Activated T-cell treated with anti-CD3 and anti-CD28 coated beads, Interleukin-2, amount 50 U/mL, for 72 hours (primary cell): ENCODE data around the gene SSR3. TPM values are rescaled to one million over a fixed set of nuclear protein-coding genes. Genes with fewer than 3 reads are reported as not detected.
A peak's percentile ranks its signal among the peaks of the same experiment; 100 is the strongest.

Experiments used
- ATAC-seq, 2 donors: fragments of 150-1000 bp; cut with Tn5 transposase; replicated peaks in 1 of 2; 2 replicates each; pipeline ENCODE4 v1.10.0; 2021; ENCODE audit warnings: moderate library complexity in 2 of 2, mild to moderate bottlenecking in 1 of 2
- DNase-seq, 2 donors: peaks; one replicate each; pipeline ENCODE4 v3.0.0; 2021 to 2022; ENCODE audit warnings: mixed read lengths in 1 of 2
- H3K27ac Mint-ChIP-seq: one replicate; pipeline ENCODE4 v1.8.0; 2022; ENCODE audit warnings: mild to moderate bottlenecking, moderate library complexity, mixed read lengths
- H3K27me3 Mint-ChIP-seq: one replicate; pipeline ENCODE4 v1.8.0; 2022; ENCODE audit warnings: low read depth, mixed read lengths
- H3K36me3 Mint-ChIP-seq, 2 donors: one replicate each; pipeline ENCODE4 v1.8.0; 2022; ENCODE audit warnings: mixed read lengths in 2 of 2, mild to moderate bottlenecking in 1 of 2; ENCODE audit not compliant: insufficient read depth in 2 of 2
- H3K4me1 Mint-ChIP-seq: one replicate; pipeline ENCODE4 v1.8.0; 2022; ENCODE audit warnings: low read depth, mixed read lengths
- H3K4me3 Mint-ChIP-seq, 2 donors: one replicate each; pipeline ENCODE4 v1.8.0; 2022; ENCODE audit warnings: mild to moderate bottlenecking in 2 of 2, mixed read lengths in 2 of 2, moderate library complexity in 2 of 2
- H3K9me3 Mint-ChIP-seq, 2 donors: one replicate each; pipeline ENCODE4 v1.8.0; 2022; ENCODE audit warnings: mixed read lengths in 2 of 2
- total RNA-seq, 2 donors: library from RNA; stranded (reverse); gene quantifications; one replicate each; pipeline ENCODE4 v1.2.3, GENCODE V29; 2022

The SSR3 gene
- total RNA-seq, 2 donors from 2014 or later, result 189 to 204 TPM

DNA sequence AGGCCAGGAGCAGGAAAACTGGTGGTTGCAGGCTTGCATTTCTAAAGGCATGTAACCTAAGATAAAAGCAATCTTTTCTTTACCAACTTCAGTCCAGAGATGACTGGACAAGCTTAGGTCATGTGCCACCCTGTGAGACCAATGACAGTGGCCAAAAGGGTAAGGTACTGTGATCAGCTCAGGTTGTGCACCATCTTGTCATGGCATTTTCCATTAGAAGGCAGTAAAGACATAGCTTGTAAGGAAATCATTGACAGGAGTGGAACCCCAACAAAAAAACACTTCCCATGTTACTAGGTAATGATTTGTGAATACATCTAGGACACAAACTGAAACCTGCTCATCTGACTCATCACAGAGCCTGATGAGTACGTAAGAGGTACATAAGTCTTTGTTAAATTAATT is 35.2 kb downstream of the SSR3 start:
- DNase-seq (peak; percentile 28 to 36), ATAC-seq (peak; percentile 84 to 87)
- Mint-ChIP-seq H3K4me1 (peaks cover 25% of the 10 kb centered on the region), H3K36me3 (peaks cover 0 to 4% of the 10 kb centered on the region in 2 donors), H3K27ac (no peak overlapping the region), H3K27me3 (peaks cover 36% of the 10 kb centered on the region), H3K9me3 (no peaks in the 10 kb centered on the region), H3K4me3 (no peak overlapping the region)

DNA sequence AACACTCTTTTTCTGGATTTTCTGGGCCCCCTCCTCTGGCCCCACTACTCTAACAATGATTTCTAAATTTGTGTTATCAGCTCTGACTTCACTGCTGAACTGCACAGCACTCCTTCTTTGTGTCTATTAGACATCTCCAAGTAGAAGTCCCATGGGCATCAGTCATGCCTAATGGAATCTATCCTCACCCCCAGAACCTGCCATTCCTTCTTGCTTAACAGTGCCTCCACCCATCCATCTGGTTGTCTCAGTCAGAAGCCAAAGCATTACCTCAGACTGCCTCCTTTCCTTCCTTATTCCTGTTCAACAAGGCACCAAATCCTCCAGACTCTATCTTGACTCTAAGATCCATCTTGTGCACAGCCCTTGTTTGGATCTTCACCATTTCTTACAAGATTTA is 36.2 kb downstream of the SSR3 start:
- H3K36me3 Mint-ChIP-seq, result no peaks in the 10 kb centered on the region
- ATAC-seq (no peak), DNase-seq (no peak)
- no peak overlapping the region for H3K4me3 Mint-ChIP-seq
- no peaks in the 10 kb centered on the region for H3K9me3 Mint-ChIP-seq
- H3K27ac Mint-ChIP-seq, result no peak overlapping the region
- peaks cover 29% of the 10 kb centered on the region for H3K27me3 Mint-ChIP-seq
- H3K4me1 Mint-ChIP-seq, result peaks cover 15% of the 10 kb centered on the region

DNA sequence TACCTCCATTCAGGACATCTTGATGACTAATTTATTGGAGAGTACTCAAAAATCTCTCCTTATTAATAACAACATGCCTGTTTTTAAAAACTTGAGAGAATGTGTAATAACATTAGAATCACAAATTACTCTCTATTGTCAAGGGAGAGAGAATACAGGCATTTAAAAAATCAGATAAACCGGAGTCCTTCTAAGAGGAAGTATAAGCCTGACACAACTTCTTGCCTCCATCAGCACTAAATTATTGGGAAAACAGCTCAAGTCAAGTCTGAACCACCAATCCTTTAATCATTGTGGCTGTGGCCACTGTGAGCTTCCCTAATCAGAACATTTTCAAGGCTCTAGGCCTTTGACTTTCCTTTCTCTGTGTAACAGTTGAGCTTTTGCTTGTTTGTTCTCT is 38.0 kb downstream of the SSR3 start:
- Mint-ChIP-seq H3K4me1 (peaks cover 23% of the 10 kb centered on the region), H3K4me3 (no peak overlapping the region), H3K36me3 (no peaks in the 10 kb centered on the region), H3K27ac (no peak overlapping the region), H3K27me3 (peaks cover 19% of the 10 kb centered on the region), H3K9me3 (no peaks in the 10 kb centered on the region)
- DNase-seq, result no peak
- no peak for ATAC-seq

DNA sequence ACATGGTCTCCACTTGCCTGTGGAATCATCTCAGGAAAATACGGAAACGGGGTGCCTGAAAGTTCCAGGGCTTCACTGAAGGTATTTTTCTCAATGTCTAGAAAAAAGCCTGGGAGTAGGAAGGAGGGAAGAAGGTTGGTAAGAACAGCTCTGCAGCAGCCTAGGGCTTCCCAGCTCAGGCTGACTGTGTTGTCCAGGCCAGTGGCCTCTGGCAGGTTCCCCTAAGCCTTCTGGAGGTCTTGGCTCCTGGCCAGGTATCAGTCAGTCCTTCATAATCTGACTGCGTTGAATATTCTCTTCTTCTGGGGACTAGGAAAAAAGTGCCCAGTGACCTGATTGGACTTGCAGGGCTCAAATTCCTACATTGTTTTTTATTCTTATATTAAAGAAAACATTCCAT is 38.6 kb downstream of the SSR3 start:
- H3K36me3 Mint-ChIP-seq, result no peaks in the 10 kb centered on the region
- peaks cover 29% of the 10 kb centered on the region for H3K4me1 Mint-ChIP-seq
- no peak overlapping the region for H3K4me3 Mint-ChIP-seq
- ATAC-seq, result no peak
- peaks cover 19% of the 10 kb centered on the region for H3K27me3 Mint-ChIP-seq
- H3K9me3 Mint-ChIP-seq, result no peaks in the 10 kb centered on the region
- H3K27ac Mint-ChIP-seq, result no peak overlapping the region
- no peak for DNase-seq

DNA sequence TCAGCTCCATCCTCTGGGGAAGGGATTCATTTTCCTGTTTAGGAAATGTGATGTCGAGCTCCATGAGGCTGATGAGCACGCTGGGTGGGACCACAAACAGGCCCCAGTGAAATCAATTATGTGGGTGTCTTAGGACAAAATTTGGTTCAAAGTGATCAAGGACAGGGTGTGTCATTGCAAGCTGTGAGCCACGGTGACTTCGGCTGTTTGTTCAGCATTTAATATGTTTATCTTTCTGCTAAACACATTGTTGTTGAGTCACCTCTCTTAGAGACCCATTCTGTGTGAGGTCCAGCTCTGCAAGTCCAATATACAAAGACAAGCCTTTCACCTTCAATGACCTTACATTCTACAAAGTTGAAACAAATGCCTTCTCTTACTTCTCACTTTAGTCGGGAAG is 41.3 kb downstream of the SSR3 start:
- DNase-seq, result no peak
- H3K27me3 Mint-ChIP-seq, result peaks cover 15% of the 10 kb centered on the region

GRCh38 chr3:156511987-156512677 is 42.8 kb downstream of the SSR3 start:
- ATAC-seq (peak; percentile 28 to 46), DNase-seq (no peak)
- peak overlapping the region; percentile 9 for H3K27ac Mint-ChIP-seq
- H3K9me3 Mint-ChIP-seq, result no peaks in the 10 kb centered on the region
- H3K36me3 Mint-ChIP-seq, result no peaks in the 10 kb centered on the region
- peaks cover 9% of the 10 kb centered on the region for H3K27me3 Mint-ChIP-seq
- H3K4me3 Mint-ChIP-seq, result no peak overlapping the region
- H3K4me1 Mint-ChIP-seq, result peaks cover 16% of the 10 kb centered on the region

More for the DNA sequence above, 41.3 kb downstream of the SSR3 start:
- peaks cover 15% of the 10 kb centered on the region for H3K4me1 Mint-ChIP-seq
- no peak for ATAC-seq
- H3K36me3 Mint-ChIP-seq, result no peaks in the 10 kb centered on the region
- no peak overlapping the region for H3K27ac Mint-ChIP-seq
- no peak overlapping the region for H3K4me3 Mint-ChIP-seq
- H3K9me3 Mint-ChIP-seq, result no peaks in the 10 kb centered on the region

DNA sequence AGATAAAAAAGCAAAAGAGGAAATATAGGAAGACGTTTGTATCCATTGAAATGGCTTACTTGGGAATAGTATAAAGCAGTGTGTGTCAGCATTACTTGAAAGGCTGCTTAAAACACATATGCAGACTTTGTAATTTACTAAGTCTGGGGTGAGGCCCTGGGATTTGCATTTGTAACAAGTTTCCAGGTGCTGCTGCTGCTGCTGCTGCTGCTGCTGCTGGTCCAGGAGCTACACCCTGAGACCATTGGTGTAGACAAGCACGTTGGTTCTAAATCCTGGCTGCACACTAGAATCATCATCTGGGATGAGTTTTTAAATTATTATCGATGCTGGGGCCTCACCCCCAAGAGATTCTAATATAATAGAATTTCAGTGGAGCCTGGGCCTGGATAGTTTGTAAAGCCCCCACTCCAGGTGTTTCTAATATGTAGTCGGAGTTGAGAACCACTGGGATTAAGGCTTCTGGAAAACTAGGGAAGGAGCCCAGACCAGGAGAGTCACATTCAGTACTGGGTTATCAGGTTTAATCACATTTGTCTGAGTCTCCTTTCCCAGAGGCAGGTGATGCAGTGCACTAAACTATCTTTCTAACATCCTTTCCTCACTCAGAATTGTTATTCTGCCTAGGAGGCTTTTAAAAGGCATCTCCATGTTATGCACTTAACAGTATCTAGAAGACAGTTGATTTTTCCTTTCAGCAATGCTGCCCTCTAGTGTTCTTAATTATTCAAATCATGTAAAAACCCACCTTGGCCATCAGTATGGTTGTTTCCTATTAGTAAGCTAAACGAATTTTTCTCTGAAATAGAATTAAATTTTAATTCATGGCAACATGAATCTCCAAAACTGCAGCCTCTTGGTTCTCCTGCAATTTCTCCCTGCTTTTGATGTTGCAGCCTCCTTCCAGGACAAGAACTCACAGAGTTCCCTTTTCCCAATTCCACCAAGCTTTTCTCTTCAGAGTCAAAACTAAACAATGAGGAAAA is 45.4 kb downstream of the SSR3 start:
- Mint-ChIP-seq H3K4me3 (no peak overlapping the region), H3K9me3 (no peaks in the 10 kb centered on the region), H3K36me3 (no peaks in the 10 kb centered on the region), H3K4me1 (peaks cover 20% of the 10 kb centered on the region), H3K27ac (no peak overlapping the region), H3K27me3 (peaks cover 16% of the 10 kb centered on the region)
- ATAC-seq, result peak; percentile 61 to 62
- DNase-seq, result no peak

GRCh38 chr3:156507285-156507684 is 47.6 kb downstream of the SSR3 start:
- Mint-ChIP-seq H3K36me3 (no peaks in the 10 kb centered on the region), H3K27ac (no peak overlapping the region), H3K4me3 (no peak overlapping the region), H3K27me3 (peaks cover 23% of the 10 kb centered on the region), H3K4me1 (peaks cover 15% of the 10 kb centered on the region), H3K9me3 (no peaks in the 10 kb centered on the region)
- DNase-seq (no peak), ATAC-seq (peak; percentile 79 to 82)

DNA sequence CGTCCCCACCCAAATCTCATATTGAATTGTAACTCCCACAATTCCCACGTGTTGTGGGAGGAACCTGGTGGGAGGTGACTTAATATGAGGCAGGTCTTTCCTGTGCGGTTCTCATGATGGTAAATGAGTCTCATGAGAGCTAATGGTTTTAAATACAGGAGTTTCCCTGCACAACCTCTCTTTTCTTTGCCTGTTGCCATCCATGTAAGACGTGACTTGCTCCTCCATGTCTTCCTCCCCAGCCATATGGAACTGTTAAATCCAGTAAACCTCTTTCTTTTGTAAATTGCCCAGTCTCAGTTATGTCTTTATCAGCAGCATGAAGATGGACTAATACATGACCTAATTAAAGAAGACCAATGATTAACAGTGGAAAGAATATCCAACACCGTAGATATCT is 56.6 kb downstream of the SSR3 start:
- DNase-seq, result no peak
- Mint-ChIP-seq H3K4me1 (no peaks in the 10 kb centered on the region), H3K4me3 (no peak overlapping the region), H3K27ac (no peak overlapping the region), H3K36me3 (peaks cover 1 to 3% of the 10 kb centered on the region in 2 donors), H3K27me3 (peaks cover 12% of the 10 kb centered on the region), H3K9me3 (peaks cover 5 to 9% of the 10 kb centered on the region in 2 donors)
- ATAC-seq, result no peak

DNA sequence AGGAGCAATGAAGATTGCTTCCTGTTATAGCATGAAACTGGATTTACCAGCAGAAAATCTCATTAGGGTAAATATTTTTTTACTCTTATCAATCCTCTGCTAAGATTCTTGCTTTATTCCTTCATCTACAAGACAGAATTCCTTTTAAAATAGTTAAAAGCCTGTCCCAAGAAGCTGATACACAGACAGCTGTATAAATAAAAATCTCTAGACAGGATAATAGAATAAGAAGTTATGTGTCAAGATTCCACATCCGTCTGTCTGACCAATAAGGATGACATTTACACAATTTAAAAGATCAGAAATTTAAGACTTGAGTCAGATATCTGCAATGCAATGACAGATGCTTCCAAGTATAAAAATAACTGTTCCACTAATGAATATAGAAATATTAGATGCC is 57.6 kb downstream of the SSR3 start:
- no peaks in the 10 kb centered on the region for H3K4me1 Mint-ChIP-seq
- ATAC-seq, result no peak
- no peak for DNase-seq
- peaks cover 12% of the 10 kb centered on the region for H3K27me3 Mint-ChIP-seq
- H3K9me3 Mint-ChIP-seq, result peaks cover 5 to 9% of the 10 kb centered on the region in 2 donors
- peaks cover 1 to 3% of the 10 kb centered on the region in 2 donors for H3K36me3 Mint-ChIP-seq
- no peak overlapping the region for H3K4me3 Mint-ChIP-seq
- no peak overlapping the region for H3K27ac Mint-ChIP-seq

DNA sequence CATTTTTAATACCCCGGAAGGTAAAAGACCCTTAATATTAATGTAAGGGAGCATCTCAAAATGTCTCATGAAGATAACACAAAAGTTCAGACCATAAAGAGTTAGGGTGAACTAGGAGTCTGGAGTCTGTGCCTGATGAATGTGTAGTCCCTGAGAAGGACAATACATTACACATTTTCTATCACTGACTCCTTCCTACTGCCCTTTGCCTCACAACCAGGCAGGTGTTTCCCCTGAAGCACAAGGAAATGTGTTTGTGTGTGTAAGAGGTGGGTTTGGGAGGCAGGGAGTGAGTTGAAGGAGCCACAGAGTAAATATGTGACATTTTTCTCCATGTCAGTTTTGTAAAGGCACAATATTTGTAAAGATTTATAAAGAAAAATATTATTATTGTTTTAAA is 59.1 kb downstream of the SSR3 start:
- DNase-seq (no peak), ATAC-seq (no peak)
- Mint-ChIP-seq H3K4me3 (no peak overlapping the region), H3K27me3 (peaks cover 12% of the 10 kb centered on the region), H3K4me1 (no peaks in the 10 kb centered on the region), H3K9me3 (peaks cover 5 to 9% of the 10 kb centered on the region in 2 donors), H3K27ac (no peak overlapping the region), H3K36me3 (peaks cover 1 to 3% of the 10 kb centered on the region in 2 donors)

DNA sequence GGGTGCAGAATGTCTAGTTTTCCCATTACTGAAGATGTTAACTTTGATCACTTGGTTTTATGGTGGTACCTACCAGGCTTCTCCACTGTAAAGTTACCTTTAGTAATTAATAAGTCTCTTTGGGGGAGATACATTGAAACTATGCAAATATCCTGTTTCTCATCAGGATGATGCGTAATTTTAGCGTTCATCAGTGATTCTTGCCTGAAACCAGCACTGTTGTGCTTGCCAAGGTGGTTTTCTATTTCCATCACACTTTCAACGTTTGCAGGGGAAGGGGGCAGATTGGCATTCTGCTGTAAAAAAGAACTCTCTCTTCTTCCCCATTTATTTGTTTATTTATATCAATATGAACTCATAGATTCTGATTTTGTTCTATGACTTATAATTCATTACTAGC is 61.0 kb downstream of the SSR3 start:
- H3K27me3 Mint-ChIP-seq, result peaks cover 12% of the 10 kb centered on the region
- no peak overlapping the region for H3K27ac Mint-ChIP-seq
- DNase-seq (no peak), ATAC-seq (no peak)
- no peak overlapping the region for H3K4me3 Mint-ChIP-seq
- peaks cover 1 to 3% of the 10 kb centered on the region in 2 donors for H3K36me3 Mint-ChIP-seq
- no peaks in the 10 kb centered on the region for H3K4me1 Mint-ChIP-seq
- peaks cover 5 to 9% of the 10 kb centered on the region in 2 donors for H3K9me3 Mint-ChIP-seq

- Mint-ChIP-seq H3K4me1 (no peaks in the 10 kb centered on the region), H3K4me3 (no peak overlapping the region), H3K36me3 (peaks cover 1 to 3% of the 10 kb centered on the region in 2 donors), H3K27me3 (peaks cover 12% of the 10 kb centered on the region), H3K9me3 (peaks cover 2 to 5% of the 10 kb centered on the region in 2 donors), H3K27ac (no peak overlapping the region)
- ATAC-seq, result no peak
- no peak for DNase-seq
These were observed 62.1 kb downstream of the SSR3 start for GRCh38 chr3:156492801-156493261.
